ENCODE results near the gene ZNF277.

ZNF277 gene

DNA sequence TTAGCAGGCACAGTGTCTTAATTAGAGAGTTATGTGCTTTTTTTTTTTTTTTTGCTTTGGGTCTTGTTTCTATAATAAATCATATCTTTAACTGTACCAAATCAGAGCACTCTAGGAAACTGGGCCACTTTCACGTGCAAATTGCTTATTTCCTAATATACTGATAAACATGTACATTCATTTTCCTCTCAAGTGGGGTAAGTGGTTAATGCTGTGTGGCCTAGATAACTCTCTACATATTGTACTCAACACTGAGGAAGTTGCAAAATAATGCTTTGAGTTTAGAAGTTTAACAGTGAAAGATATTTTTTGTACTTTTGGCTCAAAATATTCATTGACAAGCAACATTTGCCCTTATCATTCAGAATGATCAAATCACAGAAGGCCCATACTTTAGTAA is 127.9 kb downstream of the ZNF277 start:
- DNase-seq (ENCODE audit: low spot score) (no peak), ATAC-seq (ENCODE audit: low read depth) (no peak)
- Histone ChIP-seq H3K36me3 (ENCODE audit: low read depth) (peaks cover 12% of the 10 kb centered on the region; the same call in 1 of the 2 replicates), H3K27ac (ENCODE audit: poor library complexity, severe bottlenecking) (no peak overlapping the region), H3K4me1 (ENCODE audit: insufficient read depth, poor library complexity, severe bottlenecking) (no peaks in the 10 kb centered on the region), H3K27me3 (ENCODE audit: insufficient read depth, poor library complexity, severe bottlenecking) (no peaks in the 10 kb centered on the region), H3K9me3 (ENCODE audit: severe bottlenecking) (no peaks in the 10 kb centered on the region), H3K4me3 (ENCODE audit: severe bottlenecking) (no peak overlapping the region)
- TF ChIP-seq CTCF (IDR thresholded peaks at IDR 0.05; ENCODE audit: poor library complexity, severe bottlenecking): no peak

DNA sequence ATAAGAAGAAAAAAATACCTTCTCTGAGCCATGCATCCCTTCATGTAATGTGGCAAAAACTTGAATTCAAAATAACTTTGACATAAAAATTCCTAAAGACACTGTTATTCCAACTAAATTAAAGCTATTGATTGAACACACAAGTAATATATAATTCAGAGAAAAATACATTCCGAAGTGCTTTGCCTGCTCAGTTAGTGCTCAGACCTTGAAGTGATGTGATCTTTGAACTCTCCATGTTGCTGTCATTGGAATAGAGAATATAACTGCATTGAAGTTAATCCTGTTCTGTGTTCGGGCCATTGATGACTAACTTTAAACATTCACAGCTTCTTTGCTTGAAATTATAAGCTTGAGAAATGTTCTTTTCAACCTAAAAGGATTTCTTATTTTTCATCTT is 129.8 kb downstream of the ZNF277 start:
- no peak for TF ChIP-seq CTCF (IDR thresholded peaks at IDR 0.05; ENCODE audit: poor library complexity, severe bottlenecking)
- ATAC-seq (ENCODE audit: low read depth): no peak
- Histone ChIP-seq H3K27me3 (ENCODE audit: insufficient read depth, poor library complexity, severe bottlenecking) (no peaks in the 10 kb centered on the region), H3K36me3 (ENCODE audit: low read depth) (peaks cover 25% of the 10 kb centered on the region), H3K4me3 (ENCODE audit: severe bottlenecking) (no peak overlapping the region), H3K9me3 (ENCODE audit: severe bottlenecking) (no peaks in the 10 kb centered on the region), H3K4me1 (ENCODE audit: insufficient read depth, poor library complexity, severe bottlenecking) (no peaks in the 10 kb centered on the region), H3K27ac (ENCODE audit: poor library complexity, severe bottlenecking) (no peak overlapping the region)
- no peak for DNase-seq (ENCODE audit: low spot score)

DNA sequence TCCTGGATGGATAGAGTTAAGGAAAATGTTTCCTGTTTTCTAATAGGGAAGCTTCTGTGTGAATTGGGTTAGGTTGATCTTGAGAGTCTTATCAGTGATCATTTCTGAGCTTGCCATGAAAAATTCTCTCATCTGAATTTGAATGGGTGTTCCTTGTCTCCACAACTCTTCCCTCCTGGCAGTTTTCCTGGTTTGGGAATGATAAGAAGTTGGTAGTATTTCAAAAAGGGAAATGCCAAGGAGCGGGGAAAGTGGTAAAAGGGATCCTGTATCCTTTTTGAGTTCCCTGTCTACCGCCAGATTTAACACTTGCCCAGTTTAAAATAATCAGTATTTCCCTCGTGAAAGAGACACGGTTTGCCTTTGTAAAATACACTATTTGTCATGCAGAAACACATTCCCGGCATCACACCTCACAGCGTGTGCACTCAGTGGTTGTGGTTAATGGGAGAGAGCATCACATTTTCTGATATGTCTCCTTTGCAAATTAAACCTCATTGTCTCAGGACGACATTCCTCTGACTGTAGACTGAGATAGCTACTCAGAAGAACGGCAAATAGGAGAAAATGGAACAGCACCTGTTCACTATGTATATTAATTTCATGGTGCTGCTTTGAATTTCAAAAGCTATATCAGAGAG is 130.6 kb downstream of the ZNF277 start:
- Histone ChIP-seq H3K27me3 (ENCODE audit: insufficient read depth, poor library complexity, severe bottlenecking) (no peaks in the 10 kb centered on the region), H3K9me3 (ENCODE audit: severe bottlenecking) (no peaks in the 10 kb centered on the region), H3K4me3 (ENCODE audit: severe bottlenecking) (no peak overlapping the region), H3K27ac (ENCODE audit: poor library complexity, severe bottlenecking) (no peak overlapping the region), H3K36me3 (ENCODE audit: low read depth) (peaks cover 33% of the 10 kb centered on the region), H3K4me1 (ENCODE audit: insufficient read depth, poor library complexity, severe bottlenecking) (no peaks in the 10 kb centered on the region)
- DNase-seq (ENCODE audit: low spot score) (no peak), ATAC-seq (ENCODE audit: low read depth) (no peak)
- TF ChIP-seq CTCF (IDR thresholded peaks at IDR 0.05; ENCODE audit: poor library complexity, severe bottlenecking): no peak

GRCh38 chr7:112337892-112338291 is 131.4 kb downstream of the ZNF277 start:
- H3K9me3 ChIP-seq (ENCODE audit: severe bottlenecking): no peaks in the 10 kb centered on the region
- no peak for TF ChIP-seq CTCF (IDR thresholded peaks at IDR 0.05; ENCODE audit: poor library complexity, severe bottlenecking)
- no peak overlapping the region for H3K27ac ChIP-seq (ENCODE audit: poor library complexity, severe bottlenecking)
- no peaks in the 10 kb centered on the region for H3K4me1 ChIP-seq (ENCODE audit: insufficient read depth, poor library complexity, severe bottlenecking)
- H3K27me3 ChIP-seq (ENCODE audit: insufficient read depth, poor library complexity, severe bottlenecking): no peaks in the 10 kb centered on the region
- ATAC-seq (ENCODE audit: low read depth) (no peak), DNase-seq (ENCODE audit: low spot score) (no peak)
- peaks cover 42% of the 10 kb centered on the region for H3K36me3 ChIP-seq (ENCODE audit: low read depth)
- no peak overlapping the region for H3K4me3 ChIP-seq (ENCODE audit: severe bottlenecking)

DNA sequence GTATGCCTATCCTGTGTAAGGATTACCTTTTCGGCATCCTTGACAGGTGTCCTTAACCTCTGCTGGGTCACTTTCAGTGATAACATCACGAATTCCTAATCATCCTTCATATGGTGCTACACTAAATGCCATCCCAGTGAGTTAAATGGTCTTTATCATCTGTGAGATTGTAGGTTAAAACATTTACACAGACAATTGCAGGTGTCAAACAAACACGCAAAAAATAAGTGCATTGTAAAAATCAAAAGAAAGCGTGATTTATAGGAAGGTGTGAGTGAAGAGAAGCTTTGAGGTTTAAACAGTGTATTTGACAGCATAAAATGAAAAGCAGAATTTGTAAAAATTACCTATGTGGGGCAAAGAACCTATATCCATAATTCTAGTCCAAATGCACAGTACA is 132.3 kb downstream of the ZNF277 start:
- Histone ChIP-seq H3K36me3 (ENCODE audit: low read depth) (peaks cover 46% of the 10 kb centered on the region), H3K4me1 (ENCODE audit: insufficient read depth, poor library complexity, severe bottlenecking) (no peaks in the 10 kb centered on the region), H3K27me3 (ENCODE audit: insufficient read depth, poor library complexity, severe bottlenecking) (no peaks in the 10 kb centered on the region), H3K4me3 (ENCODE audit: severe bottlenecking) (no peak overlapping the region), H3K9me3 (ENCODE audit: severe bottlenecking) (no peaks in the 10 kb centered on the region), H3K27ac (ENCODE audit: poor library complexity, severe bottlenecking) (no peak overlapping the region)
- no peak for DNase-seq (ENCODE audit: low spot score)
- no peak for ATAC-seq (ENCODE audit: low read depth)
- no peak for TF ChIP-seq CTCF (IDR thresholded peaks at IDR 0.05; ENCODE audit: poor library complexity, severe bottlenecking)
